ENCODE measurements around the gene FASLG. TPM values are rescaled to one million over a fixed set of nuclear protein-coding genes. Genes with fewer than 3 reads are reported as not detected.

Gene FASLG
- total RNA-seq, 1 donor from 2014 or later, result 3.2 TPM

Other genes starting within 250 kb of the FASLG start
- 0.36 TPM in 1 of 2 replicates, not detected in the other for gene C1orf105, start 238.4 kb upstream of the FASLG start, total RNA-seq
- 21.4 and 22.3 TPM in 2 replicates for gene PIGC, start 215.0 kb upstream of the FASLG start, total RNA-seq
- 36.0 and 38.4 TPM in 2 replicates for gene SUCO, start 126.0 kb upstream of the FASLG start, total RNA-seq

Measured in T-helper 2 cell treated with Interferon-gamma antibody and Interleukin-4, amounts not matched to agents 100 ng/mL and 5 ng/mL, for 36 hours (primary cell).